Breast epithelium (tissue), 3 donors: ENCODE results near the gene CRYZ.

Source experiments
- POLR2AphosphoS5 ChIP-seq, 3 donors: sonication (generic); formaldehyde crosslinking; IDR thresholded peaks; one replicate each; pipeline ENCODE4 v1.6.1; 2017; ENCODE audit warnings: antibody characterized with exemption in 3 of 3
- TF ChIP-seq, protein P1 (sequence below), 3 donors: fragments of 450-650 bp; IDR thresholded peaks; one replicate each; pipeline ENCODE4 v1.5.1; 2016 to 2017; ENCODE audit warnings: antibody characterized with exemption in 3 of 3, mild to moderate bottlenecking in 3 of 3, moderate library complexity in 3 of 3

DNA sequence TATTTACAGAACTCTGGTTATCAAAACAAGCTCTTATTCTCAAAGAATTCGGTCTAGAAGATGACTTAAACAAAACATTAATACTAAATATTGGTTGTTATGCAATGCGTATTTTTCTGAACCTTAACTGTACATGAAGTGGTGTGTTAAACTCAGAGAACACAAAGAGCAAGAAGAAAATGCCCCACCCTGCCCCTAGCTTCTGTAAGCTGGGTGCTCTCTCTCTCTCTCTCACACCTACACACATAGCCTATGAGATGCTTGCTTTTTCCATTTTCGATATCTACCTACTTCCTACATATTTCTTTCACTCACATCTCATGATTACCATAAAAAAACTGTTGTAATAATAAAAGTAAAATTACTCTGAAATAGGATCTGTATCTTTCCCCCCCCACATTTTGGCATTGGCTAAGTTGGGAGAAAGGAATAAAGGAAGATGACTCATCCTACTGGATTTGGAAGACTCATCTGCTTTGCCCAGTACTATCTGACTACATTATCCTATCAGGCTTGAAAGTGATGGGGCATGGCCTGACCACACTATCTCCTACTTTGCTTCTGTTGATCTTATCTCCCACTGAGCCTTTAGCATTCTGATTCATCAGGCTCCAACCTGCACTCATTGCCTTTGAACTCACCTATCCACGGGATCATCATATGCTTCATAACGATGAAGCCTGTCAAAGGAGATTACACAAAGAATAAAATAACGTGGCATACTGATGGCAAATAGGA is 2.9 kb downstream of the CRYZ start:
- TF ChIP-seq, protein P1, sequence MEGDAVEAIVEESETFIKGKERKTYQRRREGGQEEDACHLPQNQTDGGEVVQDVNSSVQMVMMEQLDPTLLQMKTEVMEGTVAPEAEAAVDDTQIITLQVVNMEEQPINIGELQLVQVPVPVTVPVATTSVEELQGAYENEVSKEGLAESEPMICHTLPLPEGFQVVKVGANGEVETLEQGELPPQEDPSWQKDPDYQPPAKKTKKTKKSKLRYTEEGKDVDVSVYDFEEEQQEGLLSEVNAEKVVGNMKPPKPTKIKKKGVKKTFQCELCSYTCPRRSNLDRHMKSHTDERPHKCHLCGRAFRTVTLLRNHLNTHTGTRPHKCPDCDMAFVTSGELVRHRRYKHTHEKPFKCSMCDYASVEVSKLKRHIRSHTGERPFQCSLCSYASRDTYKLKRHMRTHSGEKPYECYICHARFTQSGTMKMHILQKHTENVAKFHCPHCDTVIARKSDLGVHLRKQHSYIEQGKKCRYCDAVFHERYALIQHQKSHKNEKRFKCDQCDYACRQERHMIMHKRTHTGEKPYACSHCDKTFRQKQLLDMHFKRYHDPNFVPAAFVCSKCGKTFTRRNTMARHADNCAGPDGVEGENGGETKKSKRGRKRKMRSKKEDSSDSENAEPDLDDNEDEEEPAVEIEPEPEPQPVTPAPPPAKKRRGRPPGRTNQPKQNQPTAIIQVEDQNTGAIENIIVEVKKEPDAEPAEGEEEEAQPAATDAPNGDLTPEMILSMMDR (IDR thresholded peaks at IDR 0.05), result no peak
- no peak for TF ChIP-seq POLR2AphosphoS5 (IDR thresholded peaks at IDR 0.05)
